T-cell (primary cell): ENCODE results near the gene THAP6. TPM values are rescaled to one million over a fixed set of nuclear protein-coding genes. Genes with fewer than 3 reads are reported as not detected.
"Not testable (repeated sequence)": the region's sequence is repeated elsewhere in the genome, so short reads cannot be mapped to it uniquely, and the experiment has no call there.

ENCODE experiments used
- ATAC-seq, 4 experiments: fragments of 200-7000 bp in 3 of 4; fragments of 150-1000 bp in 1 of 4; cut with Tn5 transposase; replicated peaks in 1 of 4; 1 replicate in 3 of 4; 2 replicates in 1 of 4; pipeline ENCODE4 v1.10.0; 2021; ENCODE audit warnings: moderate library complexity in 3 of 4, mild to moderate bottlenecking in 2 of 4, moderate number of reproducible peaks in 1 of 4
- CTCF ChIA-PET, 2 donors: fragments of 300-600 bp; sonication (Branson Sonifier 250); formaldehyde crosslinking; loops; one replicate each; lab custom pipeline; 2022; ENCODE audit warnings: antibody characterized with exemption in 2 of 2; lab: Charles Lee
- POLR2A ChIA-PET, 2 donors: fragments of 300-600 bp; sonication (Branson Sonifier 250); formaldehyde crosslinking; loops; one replicate each; lab custom pipeline; 2022; ENCODE audit warnings: antibody characterized with exemption in 2 of 2; lab: Charles Lee
- DNase-seq, 35 experiments: peaks; one replicate each; pipeline versions ENCODE4 v3.0.0 to v3.0.0-alpha.2; 2013 to 2023
- H3K27ac ChIP-seq: one replicate; pipeline ENCODE4 v1.5.1; 2013; ENCODE audit warnings: low read length
- H3K27me3 ChIP-seq, 2 experiments: replicated peaks in 1 of 2; 1 replicate in 1 of 2; 2 replicates in 1 of 2; pipeline versions ENCODE4 v1.6.1 to v1.7.0; 2013; ENCODE audit warnings: low read length in 1 of 2, mixed read lengths in 1 of 2; ENCODE audit not compliant: control insufficient read depth in 2 of 2, insufficient read depth in 2 of 2; ENCODE audit errors: extremely low read depth in 1 of 2
- H3K36me3 ChIP-seq, 2 donors: 1 replicate in 1 of 2; 2 replicates in 1 of 2; pipeline versions ENCODE4 v1.6.1 to v1.7.0; 2013; ENCODE audit warnings: low read length in 1 of 2; ENCODE audit not compliant: control insufficient read depth in 2 of 2, insufficient read depth in 1 of 2; ENCODE audit errors: extremely low read depth in 1 of 2
- H3K4me1 ChIP-seq, 2 experiments: 1 replicate in 1 of 2; 2 replicates in 1 of 2; pipeline versions ENCODE4 v1.6.1 to v1.7.0; 2013; ENCODE audit warnings: low read length in 2 of 2, mixed read lengths in 1 of 2; ENCODE audit not compliant: insufficient read depth in 2 of 2, control insufficient read depth in 1 of 2; ENCODE audit errors: extremely low read depth in 1 of 2
- H3K4me3 ChIP-seq, 2 donors: 1 replicate in 1 of 2; 2 replicates in 1 of 2; pipeline versions ENCODE4 v1.5.1 to v1.7.0; 2013; ENCODE audit warnings: mild to moderate bottlenecking in 2 of 2, low read length in 1 of 2, moderate library complexity in 1 of 2; ENCODE audit not compliant: control insufficient read depth in 1 of 2; ENCODE audit errors: extremely low read depth in 1 of 2
- H3K9me3 ChIP-seq: 2 replicates; pipeline ENCODE4 v1.7.0; 2013
- H3K27ac Mint-ChIP-seq, 2 donors: one replicate each; pipeline ENCODE4 v1.8.0; 2020 to 2021; ENCODE audit warnings: mild to moderate bottlenecking in 2 of 2, mixed read lengths in 2 of 2
- H3K27me3 Mint-ChIP-seq, 2 donors: one replicate each; pipeline ENCODE4 v1.8.0; 2021 to 2022; ENCODE audit warnings: mixed read lengths in 2 of 2
- H3K36me3 Mint-ChIP-seq: one replicate; pipeline ENCODE4 v1.8.0; 2021; ENCODE audit warnings: mixed read lengths
- H3K4me1 Mint-ChIP-seq, 3 donors: one replicate each; pipeline ENCODE4 v1.8.0; 2020 to 2022; ENCODE audit warnings: mixed read lengths in 3 of 3, mild to moderate bottlenecking in 1 of 3
- H3K4me3 Mint-ChIP-seq, 3 donors: one replicate each; pipeline ENCODE4 v1.8.0; 2020 to 2022; ENCODE audit warnings: mild to moderate bottlenecking in 3 of 3, mixed read lengths in 3 of 3, moderate library complexity in 3 of 3
- H3K9me3 Mint-ChIP-seq, 3 donors: one replicate each; pipeline ENCODE4 v1.8.0; 2020 to 2022; ENCODE audit warnings: mixed read lengths in 3 of 3
- WGBS: methylation state at CpG from one replicate; pipeline ENCODE4 v1.1.5; 2013; ENCODE audit warnings: missing lambda C conversion rate; ENCODE audit not compliant: insufficient coverage; 5-methylcytosine and 5-hydroxymethylcytosine counted together
- total RNA-seq, 35 experiments: library from RNA in 6 of 35; stranded (reverse) in 6 of 35; fragments of 120-200 nt in 1 of 35; gene quantifications; one replicate each; pipeline versions ENCODE4 v1.2.1 to v1.2.4 and lab custom pipeline; 2013 to 2026

THAP6 gene
- total RNA-seq, 5 donors from 2014 or later (not counting 1 experiment from before 2014, with no cell fraction given): 24.4 to 35.5 (median 29.6) TPM

GRCh38 chr4:75514949-75515612 is 808 bp downstream of the THAP6 start:
- Mint-ChIP-seq H3K9me3 (no peaks in the 10 kb centered on the region), H3K4me3 (no peak overlapping the region), H3K27ac (peak overlapping the region; percentile 96), H3K36me3 (peaks cover 28% of the 10 kb centered on the region), H3K27me3 (no peaks in the 10 kb centered on the region), H3K4me1 (peaks cover 42 to 55% (median 52%) of the 10 kb centered on the region in 3 donors)
- peak overlapping the region; percentile 77 to 96 for H3K4me3 ChIP-seq
- peaks cover 26 to 35% of the 10 kb centered on the region in 2 experiments for H3K4me1 ChIP-seq
- no peaks in the 10 kb centered on the region for H3K9me3 ChIP-seq
- peak overlapping the region; percentile 97 for H3K27ac ChIP-seq
- DNase-seq: peak in 6 of 35 experiments; percentile 2 to 61 (median 6)
- no peaks in the 10 kb centered on the region for H3K27me3 ChIP-seq
- ChIA-PET CTCF (interaction anchor here (0.6 to 3.0 kb wide), 4 partner anchors 209 to 1326 kb away, joined by 3 to 21 read pairs (median 4); partner anchors contain the start of gene USO1 (in 1 of the 2)), POLR2A (interaction anchor here (0.7 to 2.9 kb wide), 6 partner anchors 10 to 475 kb away, joined by 3 to 19 read pairs (median 6); partner anchors contain the start of gene USO1 (in 1 of the 2))
- H3K36me3 ChIP-seq: peaks cover 0 to 19% of the 10 kb centered on the region in 2 donors
- 8% methylated on average over 2 of the region's 9 CpGs for WGBS
- ATAC-seq: no peak

- Mint-ChIP-seq H3K27me3 (no peaks in the 10 kb centered on the region), H3K9me3 (no peaks in the 10 kb centered on the region), H3K4me1 (peaks cover 53 to 60% (median 58%) of the 10 kb centered on the region in 3 donors), H3K36me3 (peaks cover 34% of the 10 kb centered on the region), H3K4me3 (no peak overlapping the region), H3K27ac (peak overlapping the region; percentile 96)
- peak overlapping the region; percentile 97 for H3K27ac ChIP-seq
- H3K4me3 ChIP-seq: no peak overlapping the region
- ATAC-seq (no peak), DNase-seq (no peak)
- CTCF ChIA-PET: interaction anchor here (0.6 to 1.0 kb wide), 4 partner anchors 8 to 642 kb away, joined by 3 read pairs; no protein-coding TSS in a partner anchor
- POLR2A ChIA-PET: interaction anchor here in 1 of 2 donors (0.5 to 1.6 kb wide), 3 partner anchors 153 to 417 kb away, joined by 4 to 5 read pairs (median 4); no protein-coding TSS in a partner anchor
- H3K9me3 ChIP-seq: no peaks in the 10 kb centered on the region
- peaks cover 0 to 22% of the 10 kb centered on the region in 2 donors for H3K36me3 ChIP-seq
- peaks cover 26 to 29% of the 10 kb centered on the region in 2 experiments for H3K4me1 ChIP-seq
- no CpG with 5 or more reads among the region's 1 CpG for WGBS
- no peaks in the 10 kb centered on the region for H3K27me3 ChIP-seq
These were observed 1.9 kb downstream of the THAP6 start for GRCh38 chr4:75516144-75516543.

- H3K27ac Mint-ChIP-seq, DNase-seq, H3K9me3 ChIP-seq, H3K4me3 Mint-ChIP-seq, H3K27me3 ChIP-seq, H3K27me3 Mint-ChIP-seq, H3K4me3 ChIP-seq, H3K27ac ChIP-seq, POLR2A ChIA-PET, H3K4me1 ChIP-seq, CTCF ChIA-PET, H3K9me3 Mint-ChIP-seq, ATAC-seq: not testable (repeated sequence)
- no CpG with 5 or more reads among the region's 7 CpGs for WGBS
- Mint-ChIP-seq H3K36me3 (peaks cover 61% of the 10 kb centered on the region), H3K4me1 (peaks cover 60 to 68% (median 65%) of the 10 kb centered on the region in 3 donors)
- peaks cover 0 to 39% of the 10 kb centered on the region in 2 donors for H3K36me3 ChIP-seq
These were observed 5.2 kb downstream of the THAP6 start for GRCh38 chr4:75519452-75519851.

DNA sequence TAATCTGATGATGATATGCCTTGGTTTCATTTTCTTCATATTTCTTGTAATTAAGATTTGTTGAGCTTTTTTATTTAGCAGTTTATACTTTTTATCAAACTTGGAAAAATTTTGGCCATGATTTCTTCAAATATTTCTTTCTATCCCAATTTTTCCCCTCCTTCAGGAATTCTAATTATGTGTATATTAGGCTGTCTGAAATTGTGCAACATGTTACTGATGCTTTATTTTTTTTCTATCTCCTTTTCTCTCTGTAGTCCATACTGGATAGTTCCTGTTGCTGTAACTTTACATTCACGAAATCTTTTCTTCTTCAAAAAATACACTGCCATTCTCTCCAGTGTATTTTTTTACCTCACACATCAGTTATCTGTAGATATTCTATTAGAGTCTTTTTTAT is 10.8 kb downstream of the THAP6 start:
- WGBS: no CpG with 5 or more reads among the region's 1 CpG
- Histone ChIP-seq H3K27ac (no peak overlapping the region), H3K4me3 (no peak overlapping the region), H3K27me3 (no peaks in the 10 kb centered on the region), H3K36me3 (peaks cover 3 to 61% of the 10 kb centered on the region in 2 donors), H3K4me1 (no peaks in the 10 kb centered on the region), H3K9me3 (no peaks in the 10 kb centered on the region)
- Mint-ChIP-seq H3K36me3 (peaks cover 78% of the 10 kb centered on the region), H3K4me1 (peaks cover 26 to 35% (median 31%) of the 10 kb centered on the region in 3 donors), H3K27ac (no peak overlapping the region), H3K4me3 (no peak overlapping the region), H3K27me3 (no peaks in the 10 kb centered on the region), H3K9me3 (no peaks in the 10 kb centered on the region)
- ChIA-PET POLR2A (interaction anchor here in 1 of 2 donors (1.0 kb wide), 1 partner anchor 10 kb away, joined by 3 read pairs; no protein-coding TSS in a partner anchor), CTCF (interaction anchor here in 1 of 2 donors (0.6 kb wide), 1 partner anchor 185 kb away, joined by 3 read pairs; no protein-coding TSS in a partner anchor)
- DNase-seq (no peak), ATAC-seq (no peak)

DNA sequence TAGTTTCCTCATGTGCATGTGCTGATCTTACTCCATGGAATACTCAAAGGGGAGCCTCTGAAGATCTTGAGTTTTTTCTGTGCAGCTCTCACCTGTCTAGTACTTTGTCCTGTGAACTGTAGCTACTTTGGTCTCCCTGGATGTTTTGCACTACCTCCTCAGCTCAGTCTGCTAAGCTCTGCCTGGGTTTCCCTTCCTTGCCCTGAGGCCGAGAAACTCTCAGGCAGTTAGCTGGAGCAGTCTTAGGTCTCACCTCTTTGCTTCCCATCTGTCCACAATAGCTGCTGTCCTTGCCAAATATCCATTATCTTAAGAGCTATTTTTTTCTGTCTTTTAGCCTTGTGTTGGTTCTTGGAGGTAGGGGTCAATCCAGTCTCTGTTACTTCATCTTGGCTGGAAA is 11.6 kb downstream of the THAP6 start:
- Mint-ChIP-seq H3K9me3 (peaks cover 0 to 5% (median 0%) of the 10 kb centered on the region in 3 donors), H3K36me3 (peaks cover 78% of the 10 kb centered on the region), H3K27ac (no peak overlapping the region), H3K4me1 (peaks cover 18 to 27% (median 23%) of the 10 kb centered on the region in 3 donors), H3K4me3 (no peak overlapping the region), H3K27me3 (no peaks in the 10 kb centered on the region)
- no peaks in the 10 kb centered on the region for H3K9me3 ChIP-seq
- 100% methylated on average over 1 of the region's 1 CpG for WGBS
- H3K36me3 ChIP-seq: peaks cover 3 to 67% of the 10 kb centered on the region in 2 donors
- H3K27me3 ChIP-seq: no peaks in the 10 kb centered on the region
- H3K27ac ChIP-seq: no peak overlapping the region
- no peak overlapping the region for H3K4me3 ChIP-seq
- DNase-seq: no peak
- no peak for ATAC-seq
- ChIA-PET POLR2A (interaction anchor here in 1 of 2 donors (1.0 kb wide), 1 partner anchor 11 kb away, joined by 3 read pairs; no protein-coding TSS in a partner anchor), CTCF (interaction anchor here in 1 of 2 donors (0.6 kb wide), 1 partner anchor 219 kb away, joined by 3 read pairs; no protein-coding TSS in a partner anchor)
- H3K4me1 ChIP-seq: no peaks in the 10 kb centered on the region

DNA sequence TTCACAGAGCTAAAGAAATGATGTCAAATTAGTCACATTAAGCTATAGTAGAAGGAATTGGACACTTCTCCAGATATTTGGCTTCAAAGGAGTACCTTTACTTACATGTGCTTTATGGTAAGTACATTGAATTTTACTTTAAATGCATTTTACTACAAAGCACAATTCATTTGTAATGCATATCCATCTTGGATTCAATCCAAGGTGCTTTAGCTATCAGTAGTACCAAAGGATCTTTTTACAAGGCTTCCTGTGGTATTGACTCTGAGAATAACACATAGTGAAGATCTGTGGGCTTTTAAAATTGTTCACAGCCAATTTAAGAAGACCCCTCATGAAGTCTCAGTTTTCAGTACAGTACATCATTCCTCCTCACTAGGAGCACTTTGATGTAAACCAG is 13.2 kb downstream of the THAP6 start:
- H3K36me3 Mint-ChIP-seq: peaks cover 83% of the 10 kb centered on the region
- H3K36me3 ChIP-seq: peaks cover 3 to 66% of the 10 kb centered on the region in 2 donors
- no peak overlapping the region for H3K4me3 ChIP-seq
- no peak for ATAC-seq
- H3K9me3 ChIP-seq: no peaks in the 10 kb centered on the region
- no peak for DNase-seq
- H3K27ac Mint-ChIP-seq: no peak overlapping the region
- no peaks in the 10 kb centered on the region for H3K27me3 ChIP-seq
- no peak overlapping the region for H3K4me3 Mint-ChIP-seq
- H3K4me1 Mint-ChIP-seq: peaks cover 16 to 19% (median 17%) of the 10 kb centered on the region in 3 donors
- CTCF ChIA-PET: no interaction called here
- H3K27ac ChIP-seq: no peak overlapping the region
- no peaks in the 10 kb centered on the region for H3K27me3 Mint-ChIP-seq
- POLR2A ChIA-PET: interaction anchor here in 1 of 2 donors (0.5 kb wide), 1 partner anchor 403 kb away, joined by 3 read pairs; no protein-coding TSS in a partner anchor
- H3K4me1 ChIP-seq: no peaks in the 10 kb centered on the region
- peaks cover 2 to 18% (median 9%) of the 10 kb centered on the region in 3 donors for H3K9me3 Mint-ChIP-seq
